Astrocyte of the cerebellum (primary cell): ENCODE measurements around the gene TRIM63.

ENCODE experiments used
- DNase-seq: peaks from one replicate; pipeline ENCODE4 v3.0.0-alpha.2; 2011; ENCODE audit warnings: low read depth
- H3K4me3 ChIP-seq: 2 replicates; pipeline ENCODE4 v1.5.1; 2011; ENCODE audit warnings: mild to moderate bottlenecking, low read depth, low read length, moderate library complexity
- CTCF ChIP-seq: IDR thresholded peaks from 2 replicates; pipeline ENCODE4 v1.5.1; 2012; ENCODE audit warnings: low read length, low read depth, moderate library complexity, mild to moderate bottlenecking; ENCODE audit errors: missing control alignments
- in situ Hi-C: cut with HindIII; loops from 2 replicates; pipeline ENCODE4 v1.10.0; 2017; ENCODE audit warnings: low sequenced_read_pairs

TRIM63 gene

GRCh38 chr1:26089125-26089524, 21.7 kb upstream of the TRIM63 start:
- H3K4me3 ChIP-seq: no peak overlapping the region
- no peak for TF ChIP-seq CTCF
- in situ Hi-C loops: no loop called here
- DNase-seq: no peak

DNA sequence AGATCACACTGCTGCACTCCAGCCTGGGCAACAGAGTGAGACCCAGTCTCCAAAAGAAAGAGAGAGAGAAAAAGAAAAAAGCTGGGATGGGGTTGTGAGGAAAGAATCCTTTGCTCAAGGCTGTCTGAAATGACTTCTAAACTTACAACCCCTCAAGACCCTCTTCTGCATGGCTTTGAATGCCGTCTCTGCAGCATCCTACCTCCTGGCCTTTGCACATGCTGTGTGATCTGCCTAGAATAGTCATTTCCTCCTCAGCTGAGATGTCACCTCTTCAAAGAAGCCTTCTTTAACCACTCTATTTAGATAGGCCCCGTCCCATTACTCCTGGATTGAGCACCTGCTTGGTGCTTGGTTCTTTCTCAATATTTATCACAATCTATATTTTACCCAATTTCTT, 17.4 kb upstream of the TRIM63 start:
- TF ChIP-seq CTCF: no peak
- DNase-seq: no peak
- in situ Hi-C loops: no loop called here
- H3K4me3 ChIP-seq: no peak overlapping the region

GRCh38 chr1:26084091-26084561, 16.7 kb upstream of the TRIM63 start:
- H3K4me3 ChIP-seq: no peak overlapping the region
- TF ChIP-seq CTCF: no peak
- in situ Hi-C loops: no loop called here
- no peak for DNase-seq

GRCh38 chr1:26083208-26083607, 15.8 kb upstream of the TRIM63 start:
- no peak for TF ChIP-seq CTCF
- DNase-seq: no peak
- in situ Hi-C loops: no loop called here
- H3K4me3 ChIP-seq: no peak overlapping the region

DNA sequence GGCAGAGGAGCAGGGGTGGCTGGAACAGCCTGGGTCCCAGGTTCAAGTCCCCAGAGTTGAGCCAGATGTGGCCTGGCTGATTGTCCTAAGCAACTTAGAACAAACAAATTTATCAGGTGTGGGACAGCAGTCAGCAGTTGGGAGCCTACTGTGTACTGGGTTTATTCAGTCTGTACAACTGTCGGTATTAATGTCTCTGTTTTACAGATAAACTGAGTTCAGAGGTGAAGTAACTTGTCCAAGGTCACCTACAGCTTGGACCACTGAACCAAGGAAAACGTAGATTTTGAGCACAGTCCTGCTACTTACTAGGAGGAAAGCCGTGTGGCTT, 14.6 kb upstream of the TRIM63 start:
- TF ChIP-seq CTCF: no peak
- in situ Hi-C loops: no loop called here
- no peak overlapping the region for H3K4me3 ChIP-seq

GRCh38 chr1:26081267-26082019, 14.0 kb upstream of the TRIM63 start:
- DNase-seq: no peak
- TF ChIP-seq CTCF: no peak
- in situ Hi-C loops: no loop called here
- no peak overlapping the region for H3K4me3 ChIP-seq

More for the DNA sequence above, 14.6 kb upstream of the TRIM63 start:
- no peak for DNase-seq
